HG03159 (cell line): ENCODE measurements around the gene SAYSD1.

Experiments
- ATAC-seq: cut with Tn5 transposase; IDR thresholded peaks from one replicate; pipeline ENCODE4 v1.9.1; 2021; ENCODE audit warnings: mild to moderate bottlenecking, moderate library complexity; ENCODE audit not compliant: unreplicated experiment

The SAYSD1 gene

DNA sequence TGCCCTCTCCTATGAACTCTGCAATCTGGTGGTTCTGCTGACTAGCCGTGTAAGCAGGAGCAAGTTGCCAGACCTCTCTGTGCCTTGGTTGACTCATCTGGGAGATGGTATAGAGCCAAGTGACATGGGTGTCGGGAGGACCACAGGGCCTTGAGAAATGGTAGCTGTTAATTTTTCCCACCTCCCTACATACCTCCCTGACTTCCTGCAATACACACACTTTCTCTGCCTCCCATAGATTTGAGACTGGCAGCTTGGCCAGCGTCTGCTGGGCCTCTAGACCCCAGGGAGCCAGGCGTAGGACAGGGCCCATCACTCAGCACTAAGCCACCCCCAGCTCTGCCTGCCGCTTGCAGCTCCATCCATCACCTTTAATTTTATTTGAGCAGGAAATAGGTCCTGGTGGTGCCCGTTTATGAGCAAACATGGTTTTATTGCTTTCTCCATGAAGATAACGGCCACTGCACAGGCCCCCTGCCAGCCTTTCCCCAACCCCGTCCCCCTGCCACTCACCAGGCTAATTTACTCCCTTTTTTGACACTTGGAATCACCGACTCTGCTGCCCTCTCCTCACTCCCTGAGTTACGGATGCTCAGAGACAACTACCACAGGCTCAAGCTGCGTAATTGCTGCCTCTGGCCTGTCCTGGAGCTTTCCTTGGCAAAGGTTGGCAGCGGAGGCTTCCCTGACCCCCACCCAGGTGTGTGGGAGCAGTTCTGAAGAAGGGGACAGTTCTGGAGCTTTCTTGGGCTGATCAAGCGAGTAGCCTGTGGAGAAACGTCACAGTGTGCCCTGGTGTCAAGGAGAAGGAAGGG lies 55.3 kb downstream of the SAYSD1 start:
- ATAC-seq: no peak

DNA sequence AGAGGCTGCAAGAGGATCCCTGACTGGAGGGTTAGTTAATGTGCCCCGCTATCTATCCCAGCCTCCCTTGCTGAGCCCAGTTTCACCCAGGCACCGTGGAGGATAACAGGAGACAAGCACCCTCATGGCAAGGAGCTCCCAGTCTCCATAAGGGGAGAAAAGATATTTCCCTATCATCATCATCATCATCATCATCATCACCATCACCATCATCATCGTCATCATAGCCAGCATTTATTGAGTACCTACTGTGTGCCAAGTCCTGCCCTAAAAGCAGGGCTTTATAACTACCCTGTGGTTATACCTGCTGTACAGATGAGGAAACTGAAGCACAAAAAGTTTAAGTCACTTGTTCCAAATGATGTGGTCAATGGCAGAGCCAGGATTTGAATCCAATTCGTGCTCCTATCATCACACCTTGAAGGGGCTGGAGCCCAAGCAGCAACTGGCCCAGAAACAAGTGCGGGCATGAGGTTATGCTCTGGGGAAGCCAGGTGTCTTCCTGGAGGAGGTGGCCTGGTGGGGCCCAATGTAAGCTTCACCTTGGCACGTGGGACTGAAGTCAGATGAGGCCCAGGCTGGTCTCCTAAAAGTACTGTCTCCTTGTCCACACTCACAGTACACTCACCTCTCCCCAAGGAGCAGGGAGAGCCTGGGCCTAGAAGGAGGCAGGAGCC lies 56.4 kb downstream of the SAYSD1 start:
- ATAC-seq: no peak

DNA sequence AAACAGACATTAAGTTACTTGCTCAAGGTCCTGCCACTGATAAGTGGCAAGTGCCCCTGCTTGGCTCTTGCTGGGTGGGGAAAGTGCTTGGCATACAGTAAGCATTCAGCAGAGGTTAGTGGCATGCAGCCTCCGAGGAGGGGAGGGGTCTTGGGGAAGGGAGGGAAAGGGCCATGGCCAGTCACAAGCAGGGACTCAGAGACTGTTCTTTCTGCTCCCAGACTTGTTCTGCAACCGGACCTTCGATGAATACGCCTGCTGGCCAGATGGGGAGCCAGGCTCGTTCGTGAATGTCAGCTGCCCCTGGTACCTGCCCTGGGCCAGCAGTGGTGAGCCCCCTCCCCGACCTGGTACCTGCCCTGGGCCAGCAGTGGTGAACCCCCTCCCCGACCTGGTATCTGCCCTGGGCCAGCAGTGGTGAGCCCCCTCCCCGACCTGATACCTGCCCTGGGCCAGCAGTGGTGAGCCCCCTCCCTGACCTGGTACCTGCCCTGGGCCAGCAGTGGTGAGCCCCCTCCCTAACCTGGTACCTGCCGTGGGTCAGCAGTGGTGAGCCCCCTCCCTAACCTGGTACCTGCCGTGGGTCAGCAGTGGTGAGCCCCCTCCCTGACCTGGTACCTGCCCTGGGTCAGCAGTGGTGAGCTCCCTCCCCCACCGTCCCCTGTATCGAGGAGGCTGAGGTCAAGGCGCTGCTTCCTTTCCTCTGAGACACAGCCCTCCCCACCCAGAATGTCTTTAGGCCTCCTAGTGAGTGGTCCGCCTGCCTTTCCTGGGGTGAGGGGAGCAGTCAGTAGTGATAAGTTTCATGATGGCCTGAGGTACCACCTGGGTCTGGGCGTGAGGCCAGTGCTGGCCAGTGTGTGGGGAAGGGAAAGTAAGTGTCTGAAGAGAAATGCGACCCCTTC lies 57.5 kb downstream of the SAYSD1 start:
- no peak for ATAC-seq

DNA sequence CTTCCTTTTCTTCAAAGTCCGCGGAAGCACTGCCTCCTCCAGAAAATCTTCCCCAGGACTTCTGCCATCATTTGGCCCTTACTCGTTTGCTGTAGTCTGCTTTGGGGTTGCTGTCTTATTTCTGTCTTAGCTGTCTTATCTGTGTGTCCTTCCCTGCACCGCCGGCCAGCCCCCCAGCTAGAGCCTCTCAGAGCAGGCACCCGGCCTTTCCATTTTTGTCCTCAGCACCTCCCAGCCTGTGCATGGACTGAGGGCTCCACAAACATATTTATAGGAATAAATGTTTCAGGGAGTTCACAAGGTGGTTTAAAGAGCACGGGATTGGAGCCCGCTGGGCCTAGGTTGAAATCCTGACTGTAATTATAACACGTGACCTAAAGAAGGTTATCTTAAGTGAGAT lies 58.3 kb downstream of the SAYSD1 start:
- no peak for ATAC-seq

DNA sequence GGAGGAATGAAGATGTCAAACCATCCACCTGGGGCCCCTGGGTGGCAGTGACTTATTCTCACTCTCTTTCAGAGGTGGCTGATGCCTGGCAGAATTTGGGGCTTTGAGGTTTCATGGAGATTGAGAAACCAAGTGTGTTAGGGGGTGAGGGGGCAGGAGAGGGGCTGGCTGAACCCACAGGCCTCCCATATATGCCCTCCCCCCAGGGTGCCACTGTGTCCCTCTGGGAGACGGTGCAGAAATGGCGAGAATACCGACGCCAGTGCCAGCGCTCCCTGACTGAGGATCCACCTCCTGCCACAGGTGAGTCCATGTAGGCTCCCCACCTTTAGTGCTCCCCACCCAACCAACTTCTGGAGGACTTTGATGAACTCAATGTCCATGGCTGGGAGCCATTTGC lies 58.8 kb downstream of the SAYSD1 start:
- no peak for ATAC-seq

DNA sequence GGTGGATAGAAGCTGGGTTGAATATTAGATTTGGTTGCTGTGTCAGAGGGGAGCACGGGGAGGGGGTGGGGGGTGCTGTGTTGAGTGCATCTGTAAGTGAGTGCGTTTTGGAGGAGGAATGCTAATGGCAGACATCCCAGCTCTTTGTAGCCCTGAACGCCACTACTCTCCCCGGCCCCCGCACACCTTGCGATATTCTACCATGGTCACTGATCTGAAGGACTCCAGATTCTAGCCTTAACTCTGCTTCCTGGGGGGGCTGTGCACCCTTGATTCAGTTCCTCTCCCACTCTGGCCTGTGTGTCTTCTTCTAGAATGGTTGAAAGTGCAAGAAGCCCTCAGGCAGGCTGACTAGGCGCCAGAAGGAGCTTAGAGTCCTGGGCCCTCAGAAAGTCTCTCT lies 59.3 kb downstream of the SAYSD1 start:
- ATAC-seq: no peak

DNA sequence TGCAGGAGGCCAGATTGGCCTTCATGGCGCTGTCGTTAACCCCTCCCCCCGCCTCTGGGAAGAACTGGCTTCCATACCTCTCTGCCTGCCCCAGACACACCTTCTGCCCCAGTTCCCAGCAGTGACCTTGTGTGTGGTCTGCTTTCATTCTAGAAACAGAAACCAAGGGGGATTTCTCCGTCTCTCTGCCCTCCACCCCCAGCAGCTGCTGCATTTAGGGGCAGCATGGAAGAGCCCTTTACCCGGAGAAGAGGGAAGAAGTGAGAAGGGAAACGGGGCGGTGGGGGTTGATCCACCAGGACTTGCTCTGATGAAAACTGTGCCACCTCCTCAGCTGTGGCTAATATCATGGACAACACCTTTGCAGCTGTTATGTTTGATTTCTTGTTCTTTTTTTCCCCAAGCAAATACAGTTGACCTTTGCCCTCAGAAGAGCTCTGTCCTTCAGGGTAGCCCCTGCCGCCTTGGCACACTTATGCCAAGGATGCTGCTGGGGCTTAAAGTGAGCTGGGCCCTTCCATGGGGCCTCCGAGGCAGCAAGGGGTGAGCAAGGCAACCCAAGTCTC lies 60.3 kb downstream of the SAYSD1 start:
- ATAC-seq: no peak
